Activated CD8-positive, alpha-beta memory T cell treated with anti-CD3 and anti-CD28 coated beads, Interleukin-2, amount 50 U/mL, for 4 hours (primary cell): ENCODE data around the gene CBX2.
"Not testable (repeated sequence)": the region's sequence is repeated elsewhere in the genome, so short reads cannot be mapped to it uniquely, and the experiment has no call there.

Experiments used
- DNase-seq: peaks from one replicate; pipeline ENCODE4 v3.0.0-alpha.2; 2020

CBX2 gene

DNA sequence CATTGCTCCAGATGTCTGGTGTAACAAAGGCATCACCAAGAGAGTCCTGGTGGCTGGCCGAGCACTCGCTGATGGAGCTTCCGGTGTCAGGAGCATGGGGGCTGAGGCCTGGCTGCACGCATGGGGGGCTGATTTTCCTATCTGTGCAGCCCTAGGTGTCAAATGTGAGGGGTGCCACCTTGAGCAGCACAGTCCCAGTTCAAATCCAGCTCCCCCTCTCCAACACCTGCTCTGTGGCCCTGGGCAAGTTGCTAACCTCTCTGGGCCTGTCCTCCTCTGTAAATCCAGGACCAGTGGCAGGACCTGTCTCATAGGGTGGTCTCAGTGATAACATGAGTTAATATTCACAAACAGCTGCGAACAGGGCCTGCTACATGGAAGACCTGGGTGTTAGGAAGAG is 34.3 kb upstream of the CBX2 start:
- no peak for DNase-seq

DNA sequence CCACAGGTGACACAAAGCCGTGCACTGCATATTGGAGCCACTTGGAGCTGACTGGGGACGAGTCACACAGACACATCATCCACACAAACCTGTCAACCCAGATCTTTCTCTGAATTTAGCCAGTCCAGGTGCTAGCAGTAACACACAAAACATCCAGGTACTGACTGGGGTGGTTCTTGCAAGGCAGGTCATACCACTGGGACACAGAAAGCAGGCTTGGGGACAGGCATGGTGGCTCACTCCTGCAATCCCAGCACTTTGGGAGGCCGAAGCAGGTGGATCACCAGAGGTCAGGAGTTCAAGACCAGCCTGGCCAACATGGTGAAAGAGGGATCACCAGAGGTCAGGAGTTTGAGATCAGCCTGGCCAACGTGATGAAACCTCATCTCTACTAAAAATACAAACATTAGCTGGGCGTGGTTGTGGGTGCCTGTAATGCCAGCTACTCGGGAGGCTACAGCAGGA is 32.3 kb upstream of the CBX2 start:
- no peak for DNase-seq

DNA sequence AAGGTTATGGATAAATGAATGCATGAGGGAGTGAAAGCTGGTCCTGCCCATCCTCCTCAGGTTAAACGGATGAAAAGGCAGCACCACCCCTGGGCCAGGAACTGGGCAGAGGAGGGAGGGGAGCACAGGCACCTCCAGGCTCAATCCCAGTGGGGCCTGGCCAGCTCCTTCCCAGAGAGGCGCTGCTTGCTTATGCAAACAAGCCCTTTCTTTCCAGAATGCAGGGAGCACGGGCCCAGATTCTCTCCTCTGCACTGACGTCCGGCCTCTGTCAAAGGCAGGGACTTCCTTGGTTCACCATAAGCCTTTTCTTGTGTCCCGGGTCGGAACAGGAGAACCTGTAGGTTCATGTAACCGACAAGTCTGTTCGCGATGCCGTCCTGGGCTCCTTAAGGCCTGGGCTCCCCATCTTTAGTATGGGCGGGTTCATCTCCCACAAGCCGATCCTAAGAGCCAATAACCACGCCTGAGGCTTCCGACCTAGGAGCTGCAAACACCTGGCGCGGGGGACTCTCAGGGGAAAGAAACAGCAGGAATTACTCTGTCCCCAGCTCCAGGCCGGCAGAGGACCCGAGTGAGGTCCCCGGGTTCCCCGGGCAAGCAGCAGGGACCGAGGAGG is 30.9 kb upstream of the CBX2 start:
- DNase-seq: no peak

DNA sequence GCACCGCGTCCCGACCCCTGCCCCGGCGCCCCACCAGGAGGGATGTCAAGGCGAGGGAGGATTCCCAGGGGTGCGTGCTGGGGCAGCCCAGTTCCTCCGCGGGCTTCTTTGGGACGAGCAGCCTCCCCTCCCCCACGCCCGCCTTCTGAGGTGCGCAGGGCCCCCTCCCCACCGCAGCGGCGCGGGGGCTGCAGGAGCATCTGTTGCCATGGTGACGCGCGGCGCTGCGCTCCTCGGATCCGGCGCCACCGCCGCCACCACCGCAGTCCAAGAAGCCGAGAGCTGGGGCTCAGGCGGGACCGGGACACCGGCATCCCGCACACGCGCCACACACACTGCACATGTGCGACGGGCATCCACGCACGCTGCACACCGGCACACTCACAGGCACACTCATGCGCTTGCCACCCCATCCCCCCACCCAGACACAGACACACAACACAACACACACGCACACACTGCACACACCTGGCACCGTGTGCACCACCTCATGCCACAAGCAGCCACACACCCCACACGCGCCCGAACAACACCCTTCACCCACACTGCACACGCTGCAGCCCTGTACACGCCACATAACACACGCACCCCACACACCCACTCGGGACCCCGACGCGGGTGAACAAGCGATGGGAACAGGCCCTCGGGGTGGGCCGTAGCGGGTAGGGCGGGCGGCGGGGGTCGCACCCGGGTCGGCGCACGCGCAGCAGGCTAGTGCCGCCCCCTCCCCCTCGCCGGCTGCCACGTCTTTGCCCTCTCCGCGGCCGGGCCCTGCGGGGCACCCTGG is 30.2 kb upstream of the CBX2 start:
- no peak for DNase-seq

DNA sequence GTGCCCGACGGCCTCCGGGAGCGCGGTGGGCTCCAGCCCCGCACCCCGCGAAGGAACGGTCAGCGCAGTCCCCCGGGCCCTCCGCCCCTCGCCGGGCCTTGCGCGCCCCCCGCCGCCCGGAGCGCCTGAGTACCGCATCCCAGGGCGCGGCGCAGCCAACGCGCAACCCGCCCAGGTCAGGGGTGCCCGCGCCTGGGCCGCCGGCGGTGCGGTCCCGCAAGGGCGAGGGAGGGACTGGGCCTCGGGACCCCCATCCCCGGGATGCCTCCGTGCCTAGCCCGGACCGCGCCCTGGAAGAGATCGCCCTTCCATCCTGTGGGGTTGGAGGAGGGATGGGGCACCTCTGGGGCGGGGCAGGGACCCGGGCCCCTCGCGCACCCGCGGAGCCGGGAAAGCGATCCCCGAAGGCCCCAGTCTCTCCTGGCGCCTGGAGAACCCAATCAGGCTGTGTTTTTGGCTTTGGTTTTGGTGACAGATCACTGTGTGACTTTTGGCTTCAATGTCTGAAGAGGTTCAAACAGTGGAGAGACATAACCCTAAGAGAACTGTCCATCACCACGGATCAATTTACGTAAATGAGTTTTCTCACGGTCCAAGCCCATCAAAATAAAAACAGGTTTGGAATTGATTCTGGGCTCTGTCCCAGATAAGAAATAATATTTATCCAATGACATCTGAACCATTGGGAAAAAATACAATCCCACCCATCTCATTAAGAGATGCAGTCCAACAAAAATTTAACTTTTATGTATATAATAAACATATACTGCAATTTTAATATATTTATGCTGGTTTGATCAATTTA is 29.5 kb upstream of the CBX2 start:
- DNase-seq: no peak

DNA sequence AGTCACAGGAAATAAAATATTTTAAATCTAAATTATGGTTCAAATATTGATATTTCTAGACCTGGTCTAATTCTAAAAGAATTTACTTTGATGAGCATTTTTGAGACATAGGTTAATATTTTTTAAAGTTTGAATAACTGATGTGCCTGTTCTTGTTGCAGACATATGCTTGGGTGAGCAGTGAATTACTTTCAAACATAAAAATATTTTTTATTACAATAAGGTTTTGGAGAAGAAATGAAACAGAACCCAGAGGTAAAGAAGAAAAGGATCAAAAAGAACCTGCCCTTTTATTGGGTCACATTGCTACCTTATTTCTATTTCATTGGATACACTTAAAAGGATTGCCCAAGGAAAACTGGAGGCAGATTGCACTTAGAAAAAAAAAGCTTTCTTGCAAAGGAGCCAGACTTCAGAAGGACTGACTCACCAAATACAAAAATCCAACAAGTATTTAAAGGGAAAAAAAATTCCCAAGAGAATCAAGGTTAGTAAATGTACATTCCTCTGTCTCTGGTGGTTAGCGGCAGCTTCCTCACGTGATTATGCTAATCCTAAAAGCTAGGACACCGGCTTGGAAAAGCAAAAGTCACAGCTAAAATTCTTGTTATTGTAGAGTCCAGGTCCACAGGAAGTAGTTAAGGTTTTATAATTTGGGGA is 28.7 kb upstream of the CBX2 start:
- no peak for DNase-seq

DNA sequence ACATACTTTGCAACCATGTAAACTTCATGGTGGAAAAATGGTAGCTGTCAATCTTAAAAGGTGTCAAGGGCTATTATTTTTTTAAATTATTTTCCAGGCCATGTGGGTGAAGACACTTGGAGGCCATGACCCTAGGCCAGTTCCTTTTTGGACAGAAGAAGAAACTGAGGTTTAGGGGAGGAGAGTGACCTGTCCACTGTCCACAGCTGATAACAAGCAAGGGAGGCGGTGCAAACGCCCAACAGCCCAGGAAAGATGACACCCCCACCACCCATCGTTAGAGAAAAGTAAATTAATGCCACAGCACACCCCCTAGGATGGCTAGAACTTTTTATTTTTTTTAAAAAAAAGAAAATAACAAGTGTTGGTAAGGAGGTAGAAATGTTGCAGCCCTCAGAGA is 28.0 kb upstream of the CBX2 start:
- DNase-seq: no peak

DNA sequence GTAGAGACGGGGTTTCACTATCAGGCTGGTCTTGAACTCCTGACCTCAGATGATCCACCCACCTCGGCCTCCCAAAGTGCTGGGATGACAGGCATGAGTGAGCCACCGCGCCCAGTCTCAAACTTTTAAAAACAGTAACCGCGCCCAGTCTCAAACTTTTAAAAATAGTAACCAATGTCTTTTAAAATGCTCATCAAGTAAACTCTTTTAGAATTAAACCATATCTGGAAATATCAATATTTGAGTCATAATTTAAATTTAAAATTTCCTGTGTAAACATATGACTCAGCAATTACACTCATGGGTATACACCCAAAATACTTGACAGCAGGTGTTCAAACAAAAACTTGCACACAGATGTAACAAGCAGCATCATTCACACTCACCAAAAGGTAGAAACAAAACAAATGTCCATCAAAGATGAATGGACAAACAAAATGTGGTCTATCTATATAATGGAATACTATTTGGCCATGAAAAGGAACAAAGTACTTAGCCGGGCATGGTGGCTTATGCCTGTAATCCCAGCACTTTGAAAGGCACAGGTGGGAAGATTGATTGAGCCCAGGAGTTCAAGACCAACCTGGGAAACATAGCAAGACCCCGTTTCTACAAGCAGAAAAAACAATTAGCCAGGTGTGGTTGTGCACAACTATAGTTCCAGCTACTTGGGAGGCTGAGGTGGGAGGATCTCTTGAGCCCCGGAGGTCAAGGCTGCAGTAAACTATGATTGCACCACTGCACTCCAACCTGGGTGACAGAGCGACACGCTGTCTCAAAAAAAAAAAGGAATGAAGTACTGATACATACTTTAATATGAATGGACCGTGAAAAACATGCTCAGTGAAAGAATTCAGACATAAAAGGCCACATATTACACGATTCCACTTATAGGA is 27.1 kb upstream of the CBX2 start:
- no peak for DNase-seq

DNA sequence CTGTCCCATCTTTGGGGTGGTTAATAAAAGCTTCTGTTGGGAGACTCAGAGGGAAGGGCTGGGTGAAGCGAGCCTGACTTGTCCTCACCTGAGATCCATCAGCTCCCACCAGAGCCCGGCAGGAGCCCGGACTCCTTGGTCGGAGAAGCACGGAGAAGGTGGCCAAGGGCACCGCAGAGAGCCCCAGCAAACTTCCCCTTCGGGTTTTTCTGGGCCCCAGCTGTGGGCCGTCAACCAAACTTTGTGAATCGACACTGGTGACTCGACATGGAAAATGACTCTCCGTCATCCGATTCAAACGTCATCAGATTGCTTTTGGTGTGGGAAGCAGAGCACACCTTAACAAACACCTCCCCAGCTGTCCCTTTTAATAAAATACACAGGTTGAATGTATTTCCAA is 25.8 kb upstream of the CBX2 start:
- no peak for DNase-seq

DNA sequence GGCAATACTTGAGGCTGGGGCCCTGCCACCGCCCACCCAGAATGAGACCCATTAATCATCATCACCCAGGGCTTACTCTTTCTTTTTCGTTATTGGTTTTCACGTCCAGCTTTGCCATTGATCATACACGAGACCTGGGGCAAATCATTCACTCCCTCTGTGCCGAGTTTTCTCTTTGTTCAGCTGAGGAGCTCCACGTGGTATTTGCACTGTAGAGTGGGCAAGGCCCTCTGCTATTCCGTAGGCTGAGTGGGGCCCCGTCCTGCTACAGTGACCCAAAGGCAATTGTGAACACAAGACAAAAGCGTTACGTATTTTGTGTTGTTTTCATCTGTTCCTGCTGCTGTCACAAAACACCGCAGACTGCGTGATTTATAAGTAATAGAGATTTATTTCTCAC is 23.6 kb upstream of the CBX2 start:
- DNase-seq: no peak

DNA sequence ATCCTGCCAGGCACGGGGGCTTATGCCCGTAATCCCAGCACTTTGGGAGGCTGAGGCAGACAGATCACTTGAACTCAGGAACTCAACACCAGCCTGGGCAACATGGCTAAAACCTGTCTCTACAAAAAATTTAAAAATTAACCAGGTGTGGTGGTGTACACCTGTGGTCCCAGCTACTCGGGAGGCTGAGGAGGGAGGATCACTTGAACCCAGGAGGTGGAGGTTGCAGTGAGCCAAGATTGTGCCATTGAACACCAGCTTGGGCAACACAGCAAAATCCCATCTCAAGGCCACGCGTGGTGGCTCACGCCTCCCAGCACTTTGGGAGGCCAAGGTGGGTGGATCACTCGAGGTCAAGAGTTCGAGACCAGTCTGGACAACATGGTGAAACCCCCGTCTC is 23.0 kb upstream of the CBX2 start:
- not testable (repeated sequence) for DNase-seq

DNA sequence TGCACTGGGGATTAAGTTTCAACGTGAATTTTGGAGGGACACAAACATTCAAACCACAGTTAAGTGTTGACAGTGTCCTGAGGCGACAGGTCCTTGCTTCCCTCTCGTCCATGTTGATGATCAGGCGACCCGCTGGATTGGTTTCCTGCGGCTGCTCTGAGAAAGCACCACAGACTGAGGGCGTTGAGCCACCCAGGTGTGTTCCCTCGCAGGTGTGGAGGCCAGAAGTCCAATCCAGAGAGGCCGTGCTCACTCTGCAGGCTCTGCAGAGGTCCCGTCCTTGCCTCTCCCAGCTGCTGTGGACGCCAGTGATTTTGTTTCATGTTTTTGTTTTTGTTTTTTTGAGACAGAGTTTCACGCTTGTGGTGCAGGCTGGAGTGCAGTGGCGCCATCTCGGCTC is 22.4 kb upstream of the CBX2 start:
- DNase-seq: no peak

DNA sequence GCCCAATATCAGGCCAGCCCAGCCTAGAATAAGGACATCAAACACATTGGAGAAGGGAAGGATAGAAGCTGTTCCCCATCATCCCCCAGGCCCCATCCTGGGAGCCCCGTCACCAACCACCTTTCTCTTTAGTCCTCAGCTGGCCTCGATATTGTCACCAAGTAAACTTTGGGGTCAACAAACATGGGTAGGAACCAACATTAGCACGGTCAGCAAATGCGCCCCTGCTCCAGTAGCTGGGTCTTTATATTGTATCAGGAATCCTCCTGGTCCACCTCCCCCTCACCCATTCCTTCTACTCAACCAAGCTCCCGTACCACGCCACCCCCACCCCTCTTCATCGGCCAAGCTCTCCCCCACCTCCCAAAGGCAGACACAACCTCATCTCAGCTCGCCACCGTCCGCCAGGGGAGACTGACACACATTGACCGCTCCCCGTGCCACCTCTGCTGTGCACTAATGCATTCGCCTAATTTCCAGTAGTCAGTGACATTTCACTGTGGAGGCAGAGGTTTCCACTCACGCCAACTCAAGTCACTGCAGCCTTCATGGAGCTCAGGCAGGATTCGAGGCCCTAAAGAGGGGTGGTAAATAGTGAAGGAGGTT is 20.7 kb upstream of the CBX2 start:
- no peak for DNase-seq

DNA sequence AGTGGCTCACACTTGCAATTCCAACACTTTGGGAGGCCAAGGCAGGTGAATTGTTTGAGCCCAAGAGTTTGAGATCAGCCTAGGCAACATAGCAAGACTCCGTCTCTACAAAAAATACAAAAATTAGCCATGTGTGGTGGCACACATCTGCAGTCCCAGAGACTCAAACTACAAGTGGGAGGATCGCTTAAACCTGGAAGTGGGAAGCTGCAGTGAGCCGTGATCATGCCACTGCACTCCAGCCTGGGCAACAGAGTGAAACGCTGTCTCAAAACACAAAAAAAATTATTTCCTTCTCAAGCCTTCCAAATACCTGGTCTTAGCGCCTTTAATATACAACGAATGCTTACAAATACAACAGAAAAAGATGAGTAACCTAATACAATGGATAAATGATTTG is 19.7 kb upstream of the CBX2 start:
- no peak for DNase-seq

DNA sequence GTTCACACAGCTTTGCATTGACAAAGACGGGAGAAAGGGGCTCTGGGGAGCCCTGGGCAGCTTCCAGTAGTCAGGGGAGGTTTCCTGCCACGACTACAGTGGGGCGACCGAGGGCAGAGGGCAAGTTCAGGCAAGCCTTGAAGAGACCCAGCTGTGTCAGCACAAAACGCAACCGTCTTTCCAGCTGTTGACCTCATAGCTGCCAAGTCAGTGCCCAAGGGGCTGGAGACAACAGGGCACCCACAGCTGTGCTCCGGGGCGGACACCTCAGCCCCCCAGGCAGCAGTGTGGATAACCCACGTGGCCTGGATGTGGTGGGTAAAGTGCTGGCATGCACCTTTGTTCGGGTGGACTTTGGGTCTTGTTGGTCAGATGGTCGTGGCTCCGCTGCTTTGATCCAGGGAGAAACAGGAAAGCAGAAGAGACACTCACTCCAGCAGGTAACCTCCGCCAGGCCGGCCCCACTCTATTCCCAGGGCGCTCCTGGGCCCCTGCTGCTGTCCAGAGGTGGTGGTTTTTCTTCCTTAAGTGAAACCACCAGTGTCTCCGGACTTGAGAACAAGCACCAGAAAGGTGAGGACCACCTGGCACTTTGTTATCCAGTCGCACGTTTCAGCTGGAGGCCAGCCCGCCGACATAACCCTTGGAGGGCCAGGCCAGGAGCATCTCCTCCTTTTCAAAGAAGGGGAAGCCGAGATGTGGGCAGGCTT is 17.6 kb upstream of the CBX2 start:
- no peak for DNase-seq

DNA sequence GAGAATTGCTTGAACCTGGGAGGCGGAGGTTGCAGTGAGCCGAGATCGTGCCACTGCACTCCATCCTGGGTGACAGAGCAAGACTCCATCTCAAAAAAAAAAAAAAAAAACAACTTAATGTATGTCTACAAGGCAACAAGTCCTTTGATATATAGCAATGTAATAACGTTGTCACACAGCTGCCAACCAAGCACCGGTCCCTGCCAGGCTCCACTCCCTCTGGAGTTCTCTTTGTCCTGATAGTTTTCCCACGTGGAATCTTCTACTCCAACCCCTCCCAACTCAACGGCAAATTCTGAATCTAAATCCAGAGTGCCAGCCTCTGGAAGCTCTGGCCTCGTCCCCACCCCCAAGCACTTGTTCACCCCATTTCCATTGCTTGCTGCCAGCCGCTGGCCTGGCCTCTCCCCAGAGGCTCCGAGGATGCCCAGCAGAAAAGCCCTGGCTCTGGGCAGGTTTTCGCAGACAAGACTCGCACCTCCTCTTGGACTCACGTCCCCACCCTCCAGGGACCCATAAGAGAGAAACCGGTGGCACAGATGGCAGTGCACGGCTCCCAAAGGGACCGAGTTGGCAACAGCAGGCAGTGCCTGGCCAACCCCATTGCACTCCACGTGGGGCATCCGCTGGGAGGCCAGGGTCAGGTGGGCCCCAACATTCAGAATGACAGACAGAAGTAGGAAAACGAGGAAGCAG is 15.9 kb upstream of the CBX2 start:
- DNase-seq: no peak

DNA sequence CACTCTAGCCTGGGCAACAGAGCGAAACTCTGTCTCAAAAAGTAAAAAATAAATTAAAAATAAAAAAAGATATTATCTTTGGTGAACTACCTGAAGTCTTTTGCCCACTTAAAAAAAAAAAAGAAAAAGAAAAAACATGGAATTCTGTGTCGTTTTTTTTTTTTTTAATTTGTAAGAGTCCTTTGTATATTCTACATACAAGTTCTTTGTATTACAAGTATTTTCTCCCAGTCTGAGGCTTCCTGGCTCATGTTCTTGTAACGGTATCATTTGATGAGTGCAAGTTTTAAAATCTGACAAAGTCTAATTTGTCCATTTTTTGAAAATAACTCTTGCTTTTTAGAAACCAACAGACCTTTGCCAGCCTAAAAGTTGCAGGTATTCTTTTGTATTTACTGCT is 12.2 kb upstream of the CBX2 start:
- no peak for DNase-seq

DNA sequence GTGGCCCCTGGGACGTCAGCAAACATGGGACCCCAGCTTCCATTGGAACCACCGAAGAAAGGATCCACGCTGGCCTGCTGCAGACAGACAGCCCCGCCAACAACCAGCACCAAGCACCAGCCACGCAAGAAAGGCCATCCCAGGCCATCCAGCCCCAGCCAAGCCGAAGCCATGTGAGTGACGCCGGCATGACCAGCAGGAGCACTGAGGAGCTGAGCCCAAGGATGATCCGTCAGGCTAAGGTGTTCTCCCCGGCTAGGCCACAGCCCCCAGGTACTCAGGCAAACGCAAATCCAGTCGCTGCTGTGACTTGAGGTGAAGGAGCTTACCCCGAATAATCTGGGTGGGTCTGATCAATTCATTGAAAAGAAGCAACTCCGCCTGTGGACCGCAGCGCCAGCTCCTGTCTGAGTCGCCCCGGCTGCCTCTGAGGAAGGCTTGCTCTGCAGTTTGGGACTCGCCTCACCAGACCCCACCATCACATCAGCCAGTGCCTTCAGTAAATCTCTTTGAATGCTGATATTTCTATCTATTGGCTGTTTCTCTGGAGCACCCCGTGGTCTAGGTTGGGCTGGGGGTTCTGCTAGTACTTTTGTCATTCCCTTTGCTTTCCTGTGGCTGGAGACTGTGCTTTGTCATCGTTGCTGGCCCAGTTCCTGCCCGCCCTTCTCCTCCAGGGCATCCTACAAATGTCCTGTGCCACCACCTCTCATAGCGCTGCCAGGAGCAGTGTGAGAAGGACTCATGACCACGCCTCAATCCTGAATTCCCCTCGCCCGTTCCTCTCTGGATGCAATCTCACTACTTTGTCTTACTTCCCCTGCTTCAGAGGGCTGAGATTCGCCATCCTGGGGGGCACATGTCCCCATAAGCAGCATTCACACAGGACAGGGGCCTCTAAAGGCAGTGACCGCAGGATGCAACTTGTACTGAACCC is 8.1 kb upstream of the CBX2 start:
- no peak for DNase-seq

DNA sequence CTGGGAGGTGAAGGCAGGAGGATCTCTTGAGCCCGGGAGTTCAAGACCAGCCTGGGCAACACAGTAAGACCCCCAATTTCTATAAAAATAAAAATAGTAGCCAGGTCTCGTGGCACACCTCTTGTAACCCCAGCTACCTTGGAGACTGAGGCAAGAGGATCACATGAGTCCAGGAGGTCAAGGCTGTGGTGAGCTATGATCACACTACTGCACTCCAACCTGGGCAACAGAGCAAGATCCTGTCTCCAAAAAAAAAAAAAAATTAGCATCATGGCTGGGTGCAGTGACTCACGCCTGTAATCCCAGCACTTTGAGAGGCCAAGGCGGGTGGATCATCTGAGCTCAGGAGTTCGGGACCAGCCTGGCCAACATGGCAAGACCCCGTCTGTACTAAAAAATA is 6.7 kb upstream of the CBX2 start:
- no peak for DNase-seq
